ENCODE measurements around the gene ADISSP.

ADISSP gene

DNA sequence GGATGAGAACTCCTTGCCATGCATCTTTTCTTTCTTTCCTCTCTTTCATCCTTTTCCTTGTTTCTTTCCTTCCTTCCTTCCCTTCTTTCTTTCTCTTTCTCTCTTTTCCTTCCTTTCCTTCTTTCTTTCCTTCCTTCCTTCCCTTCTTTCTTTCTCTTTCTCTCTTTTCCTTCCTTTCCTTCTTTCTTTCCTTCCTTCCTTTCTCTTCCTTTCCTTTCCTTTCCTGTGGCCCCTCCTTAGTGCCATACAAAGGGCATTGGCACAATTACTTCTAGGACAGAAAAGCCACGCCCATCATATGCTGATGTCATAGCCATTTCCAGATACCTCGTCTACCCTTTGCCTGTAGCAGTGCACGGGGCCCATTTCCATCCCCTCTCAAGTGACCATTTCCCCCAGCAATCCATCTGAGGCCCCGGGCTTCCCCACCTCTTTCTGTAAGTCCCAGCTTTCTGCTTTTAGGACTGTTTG lies 21.2 kb upstream of the ADISSP start:
- Histone ChIP-seq H3K27me3 (ENCODE audit: low read length) (no peaks in the 10 kb centered on the region), H3K79me2 (ENCODE audit: insufficient read depth, low read length) (no peaks in the 10 kb centered on the region; the same call in 1 of the 2 replicates), H3K9me2 (replicated peaks; ENCODE audit: insufficient read depth, low read length) (no peaks in the 10 kb centered on the region), H2AFZ (ENCODE audit: low read depth, low read length, severe bottlenecking) (no peak overlapping the region), H3K9me3 (ENCODE audit: insufficient read depth, low read length) (no peaks in the 10 kb centered on the region), H3K4me2 (ENCODE audit: low read depth, low read length, poor library complexity, severe bottlenecking) (no peak overlapping the region), H3K36me3 (ENCODE audit: low read length) (no peaks in the 10 kb centered on the region), H4K20me1 (ENCODE audit: low read depth, low read length) (no peaks in the 10 kb centered on the region), H3F3A (ENCODE audit: insufficient read depth) (no peaks in the 10 kb centered on the region), H3K9ac (ENCODE audit: low read length) (no peak overlapping the region), H3K27ac (ENCODE audit: low read depth, low read length) (no peak overlapping the region), H3K4me3 (ENCODE audit: insufficient read depth, low read length, poor library complexity, severe bottlenecking) (no peak overlapping the region)
- no peak for TF ChIP-seq EZH2phosphoT487 (conservative IDR thresholded peaks at IDR 0.05; ENCODE audit: low read length)
- TF ChIP-seq, protein P1, sequence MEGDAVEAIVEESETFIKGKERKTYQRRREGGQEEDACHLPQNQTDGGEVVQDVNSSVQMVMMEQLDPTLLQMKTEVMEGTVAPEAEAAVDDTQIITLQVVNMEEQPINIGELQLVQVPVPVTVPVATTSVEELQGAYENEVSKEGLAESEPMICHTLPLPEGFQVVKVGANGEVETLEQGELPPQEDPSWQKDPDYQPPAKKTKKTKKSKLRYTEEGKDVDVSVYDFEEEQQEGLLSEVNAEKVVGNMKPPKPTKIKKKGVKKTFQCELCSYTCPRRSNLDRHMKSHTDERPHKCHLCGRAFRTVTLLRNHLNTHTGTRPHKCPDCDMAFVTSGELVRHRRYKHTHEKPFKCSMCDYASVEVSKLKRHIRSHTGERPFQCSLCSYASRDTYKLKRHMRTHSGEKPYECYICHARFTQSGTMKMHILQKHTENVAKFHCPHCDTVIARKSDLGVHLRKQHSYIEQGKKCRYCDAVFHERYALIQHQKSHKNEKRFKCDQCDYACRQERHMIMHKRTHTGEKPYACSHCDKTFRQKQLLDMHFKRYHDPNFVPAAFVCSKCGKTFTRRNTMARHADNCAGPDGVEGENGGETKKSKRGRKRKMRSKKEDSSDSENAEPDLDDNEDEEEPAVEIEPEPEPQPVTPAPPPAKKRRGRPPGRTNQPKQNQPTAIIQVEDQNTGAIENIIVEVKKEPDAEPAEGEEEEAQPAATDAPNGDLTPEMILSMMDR (IDR thresholded peaks at IDR 0.05; ENCODE audit: insufficient read depth, low read length, poor library complexity, severe bottlenecking), result no peak

DNA sequence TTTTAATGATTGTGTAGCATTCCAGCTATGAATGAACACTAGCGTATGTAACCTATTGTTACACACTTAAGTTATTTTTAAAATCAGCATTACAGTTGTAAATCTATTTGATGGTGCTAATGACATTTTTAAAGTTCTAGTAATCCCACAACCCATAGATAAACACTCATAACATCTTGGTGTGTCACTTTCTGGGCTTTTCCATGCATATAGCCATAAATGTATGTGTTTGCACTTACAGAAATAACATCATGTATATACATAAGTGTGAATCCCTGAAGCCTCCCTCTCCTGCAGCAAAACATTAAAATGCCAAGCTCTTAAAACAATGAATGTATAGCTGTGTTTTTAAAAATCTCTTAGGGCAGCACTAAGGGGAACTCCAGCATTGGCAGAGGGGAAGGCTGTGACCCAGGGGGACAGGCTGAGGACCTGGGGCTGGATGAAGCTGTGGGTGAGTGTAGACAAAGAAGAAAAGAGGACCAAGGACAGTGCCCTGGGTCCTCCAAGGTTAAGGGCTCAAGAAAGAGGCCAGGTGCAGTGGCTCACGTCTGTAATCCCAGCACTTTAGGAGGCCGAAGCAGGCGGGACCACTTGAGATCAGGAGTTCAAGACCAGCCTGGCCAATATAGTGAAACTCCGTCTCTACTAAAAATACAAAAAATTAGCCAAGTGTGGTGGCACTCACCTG lies 19.9 kb upstream of the ADISSP start:
- H3F3A ChIP-seq (ENCODE audit: insufficient read depth), result peaks cover 3% of the 10 kb centered on the region; the same call in 1 of the 2 replicates
- H2AFZ ChIP-seq (ENCODE audit: low read depth, low read length, severe bottlenecking), result peak overlapping the region; percentile 79
- H4K20me1 ChIP-seq (ENCODE audit: low read depth, low read length), result no peaks in the 10 kb centered on the region
- no peaks in the 10 kb centered on the region for H3K9me3 ChIP-seq (ENCODE audit: insufficient read depth, low read length)
- peak overlapping the region; percentile 60 for H3K4me3 ChIP-seq (ENCODE audit: insufficient read depth, low read length, poor library complexity, severe bottlenecking)
- peak overlapping the region; percentile 84 for H3K4me2 ChIP-seq (ENCODE audit: low read depth, low read length, poor library complexity, severe bottlenecking)
- no peaks in the 10 kb centered on the region for H3K9me2 ChIP-seq (replicated peaks; ENCODE audit: insufficient read depth, low read length)
- H3K27ac ChIP-seq (ENCODE audit: low read depth, low read length), result peak overlapping the region; percentile 1; the same call in 1 of the 2 replicates
- H3K79me2 ChIP-seq (ENCODE audit: insufficient read depth, low read length), result no peaks in the 10 kb centered on the region; the same call in 1 of the 2 replicates
- H3K27me3 ChIP-seq (ENCODE audit: low read length), result no peaks in the 10 kb centered on the region
- TF ChIP-seq, protein P1 (IDR thresholded peaks at IDR 0.05; ENCODE audit: insufficient read depth, low read length, poor library complexity, severe bottlenecking), result no peak
- TF ChIP-seq EZH2phosphoT487 (conservative IDR thresholded peaks at IDR 0.05; ENCODE audit: low read length), result no peak
- H3K36me3 ChIP-seq (ENCODE audit: low read length), result no peaks in the 10 kb centered on the region
- peak overlapping the region; percentile 55 for H3K9ac ChIP-seq (ENCODE audit: low read length)

DNA sequence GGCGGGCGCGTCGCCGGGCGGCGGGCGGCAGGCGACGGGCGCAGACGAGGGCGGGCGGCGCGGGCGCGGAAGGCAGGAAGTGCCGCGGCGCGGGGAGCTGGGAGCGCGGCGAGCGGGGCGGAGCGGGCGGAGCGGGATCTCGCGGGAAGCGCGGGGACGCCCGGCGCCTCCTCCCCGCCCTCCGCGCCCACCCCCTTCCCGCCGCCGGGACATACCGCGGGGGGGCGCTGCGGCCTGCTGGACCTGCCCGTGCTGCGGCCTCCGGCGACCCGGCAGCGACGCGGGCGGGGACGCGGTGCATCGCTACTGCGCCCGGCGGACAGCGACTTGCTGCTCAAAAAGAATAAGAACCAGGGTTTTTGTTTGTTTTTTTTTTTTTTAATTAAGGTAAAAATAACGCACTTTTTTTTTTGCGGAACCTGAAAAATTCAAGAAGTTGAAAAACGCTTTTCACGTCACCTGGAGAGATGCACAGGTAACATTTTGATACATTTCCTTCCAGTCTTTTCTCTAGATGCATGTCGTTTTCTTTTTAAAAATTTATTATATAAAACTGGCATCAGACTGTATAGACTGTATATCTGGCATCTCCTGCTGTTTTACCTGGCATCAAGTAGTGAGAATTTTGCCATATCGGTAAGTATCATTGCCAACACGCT lies 19.2 kb upstream of the ADISSP start, which contains the start of gene CENPB:
Gene CENPB (minus strand): TSS at position 76 of the 659 bp plus-strand sequence. CDS start 257 bp downstream, outside the sequence.
- Histone ChIP-seq H4K20me1 (ENCODE audit: low read depth, low read length) (no peaks in the 10 kb centered on the region), H3K79me2 (ENCODE audit: insufficient read depth, low read length) (no peaks in the 10 kb centered on the region; the same call in 1 of the 2 replicates), H3K9me2 (replicated peaks; ENCODE audit: insufficient read depth, low read length) (no peaks in the 10 kb centered on the region), H3K27ac (ENCODE audit: low read depth, low read length) (peak within 1 kb of the TSS; percentile 18; the same call in 1 of the 2 replicates), H3K27me3 (ENCODE audit: low read length) (no peaks in the 10 kb centered on the region), H2AFZ (ENCODE audit: low read depth, low read length, severe bottlenecking) (peak within 1 kb of the TSS; percentile 79), H3K9me3 (ENCODE audit: insufficient read depth, low read length) (no peaks in the 10 kb centered on the region), H3K4me3 (ENCODE audit: insufficient read depth, low read length, poor library complexity, severe bottlenecking) (peak within 1 kb of the TSS; percentile 62), H3K9ac (ENCODE audit: low read length) (peak within 1 kb of the TSS; percentile 56), H3K4me2 (ENCODE audit: low read depth, low read length, poor library complexity, severe bottlenecking) (peak within 1 kb of the TSS; percentile 84), H3F3A (ENCODE audit: insufficient read depth) (peaks cover 6% of the 10 kb centered on the region; the same call in 1 of the 2 replicates), H3K36me3 (ENCODE audit: low read length) (no peaks in the 10 kb centered on the region)
- TF ChIP-seq, protein P1 (IDR thresholded peaks at IDR 0.05; ENCODE audit: insufficient read depth, low read length, poor library complexity, severe bottlenecking), result peak; percentile 38
- TF ChIP-seq EZH2phosphoT487 (conservative IDR thresholded peaks at IDR 0.05; ENCODE audit: low read length), result no peak

Data from SU-DHL-6 (cell line).